Mammary epithelial cell (primary cell): ENCODE results near the gene FZR1.

Source experiments
- CTCF ChIP-seq, 2 donors: IDR thresholded peaks in 1 of 2; conservative IDR thresholded peaks in 1 of 2; 2 replicates each; pipeline ENCODE4 v1.5.1; 2011 to 2012; ENCODE audit warnings: inconsistent platforms in 2 of 2, low read length in 2 of 2, mild to moderate bottlenecking in 2 of 2, control low read depth in 1 of 2, low read depth in 1 of 2; ENCODE audit not compliant: insufficient read depth in 1 of 2; ENCODE audit errors: extremely low read depth in 1 of 2
- EZH2 ChIP-seq: IDR thresholded peaks from 2 replicates; pipeline ENCODE4 v1.6.1; 2012; ENCODE audit warnings: low read length, inconsistent platforms, borderline replicate concordance

- TF ChIP-seq CTCF (conservative IDR thresholded peaks at IDR 0.05 in 1 of 2, IDR thresholded peaks at IDR 0.05 in 1 of 2; ENCODE audit: extremely low read depth in 1 of 2, insufficient read depth in 1 of 2, low read depth in 1 of 2, low read length in 2 of 2) (no peak), EZH2 (no peak)
These were observed 30.5 kb downstream of the FZR1 start for GRCh38 chr19:3536429-3537100.
